Gastrocnemius medialis (tissue), 4 donors: ENCODE measurements around the gene KLF11.
"Not testable (repeated sequence)": the region's sequence is repeated elsewhere in the genome, so short reads cannot be mapped to it uniquely, and the experiment has no call there.

ENCODE experiments used
- POLR2A ChIP-seq, 2 donors: fragments of 450-650 bp; IDR thresholded peaks; one replicate each; pipeline ENCODE4 v1.6.1; 2017; ENCODE audit warnings: antibody characterized with exemption in 2 of 2, mild to moderate bottlenecking in 2 of 2, moderate library complexity in 2 of 2
- TF ChIP-seq, protein P1 (sequence below), 5 experiments: fragments of 450-650 bp in 3 of 5; fragments of 200-600 bp in 2 of 5; sonication (generic) in 2 of 5; IDR thresholded peaks in 4 of 5; conservative IDR thresholded peaks in 1 of 5; 1 replicate in 4 of 5; 2 replicates in 1 of 5; pipeline ENCODE4 v1.5.1; 2016 to 2019; ENCODE audit warnings: antibody characterized with exemption in 5 of 5, mild to moderate bottlenecking in 3 of 5, moderate library complexity in 3 of 5

DNA sequence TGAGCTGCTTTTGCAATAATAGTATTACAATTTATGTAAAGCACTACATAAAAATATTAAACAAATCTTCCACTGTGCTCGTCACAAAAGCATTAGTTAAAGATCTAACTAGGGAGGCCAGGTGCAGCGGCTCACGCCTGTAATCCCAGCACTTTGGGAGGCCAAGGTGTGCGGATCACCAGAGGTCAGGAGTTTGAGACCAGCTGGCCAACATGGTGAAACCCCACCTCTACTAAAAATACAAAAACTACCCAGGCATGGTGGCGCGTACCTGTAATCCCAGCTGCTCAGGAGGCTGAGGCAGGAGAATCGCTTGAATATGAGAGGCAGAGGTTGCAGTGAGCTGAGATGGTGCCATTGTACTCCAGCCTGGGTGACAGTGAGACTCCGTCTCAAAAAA is 12.6 kb upstream of the KLF11 start:
- TF ChIP-seq, protein P1, sequence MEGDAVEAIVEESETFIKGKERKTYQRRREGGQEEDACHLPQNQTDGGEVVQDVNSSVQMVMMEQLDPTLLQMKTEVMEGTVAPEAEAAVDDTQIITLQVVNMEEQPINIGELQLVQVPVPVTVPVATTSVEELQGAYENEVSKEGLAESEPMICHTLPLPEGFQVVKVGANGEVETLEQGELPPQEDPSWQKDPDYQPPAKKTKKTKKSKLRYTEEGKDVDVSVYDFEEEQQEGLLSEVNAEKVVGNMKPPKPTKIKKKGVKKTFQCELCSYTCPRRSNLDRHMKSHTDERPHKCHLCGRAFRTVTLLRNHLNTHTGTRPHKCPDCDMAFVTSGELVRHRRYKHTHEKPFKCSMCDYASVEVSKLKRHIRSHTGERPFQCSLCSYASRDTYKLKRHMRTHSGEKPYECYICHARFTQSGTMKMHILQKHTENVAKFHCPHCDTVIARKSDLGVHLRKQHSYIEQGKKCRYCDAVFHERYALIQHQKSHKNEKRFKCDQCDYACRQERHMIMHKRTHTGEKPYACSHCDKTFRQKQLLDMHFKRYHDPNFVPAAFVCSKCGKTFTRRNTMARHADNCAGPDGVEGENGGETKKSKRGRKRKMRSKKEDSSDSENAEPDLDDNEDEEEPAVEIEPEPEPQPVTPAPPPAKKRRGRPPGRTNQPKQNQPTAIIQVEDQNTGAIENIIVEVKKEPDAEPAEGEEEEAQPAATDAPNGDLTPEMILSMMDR (IDR thresholded peaks at IDR 0.05 in 4 of 5, conservative IDR thresholded peaks at IDR 0.05 in 1 of 5): not testable (repeated sequence)
- not testable (repeated sequence) for TF ChIP-seq POLR2A (IDR thresholded peaks at IDR 0.05)
